Pulmonary artery endothelial cell (primary cell): ENCODE measurements around the gene RAC2. TPM values are rescaled to one million over a fixed set of nuclear protein-coding genes. Genes with fewer than 3 reads are reported as not detected.
"Not testable (repeated sequence)": the region's sequence is repeated elsewhere in the genome, so short reads cannot be mapped to it uniquely, and the experiment has no call there.

Source experiments
- DNase-seq: peaks from one replicate; pipeline ENCODE4 v3.0.0-alpha.2; 2011; ENCODE audit warnings: low read depth, low spot score
- total RNA-seq: library from RNA; depleted of rRNA; stranded (reverse); fragments of >200 nt; gene quantifications from 2 replicates; pipeline ENCODE4 v1.2.3, GENCODE V29; 2014

The RAC2 gene
- total RNA-seq, 1 donor from 2014 or later: 19.4 TPM

DNA sequence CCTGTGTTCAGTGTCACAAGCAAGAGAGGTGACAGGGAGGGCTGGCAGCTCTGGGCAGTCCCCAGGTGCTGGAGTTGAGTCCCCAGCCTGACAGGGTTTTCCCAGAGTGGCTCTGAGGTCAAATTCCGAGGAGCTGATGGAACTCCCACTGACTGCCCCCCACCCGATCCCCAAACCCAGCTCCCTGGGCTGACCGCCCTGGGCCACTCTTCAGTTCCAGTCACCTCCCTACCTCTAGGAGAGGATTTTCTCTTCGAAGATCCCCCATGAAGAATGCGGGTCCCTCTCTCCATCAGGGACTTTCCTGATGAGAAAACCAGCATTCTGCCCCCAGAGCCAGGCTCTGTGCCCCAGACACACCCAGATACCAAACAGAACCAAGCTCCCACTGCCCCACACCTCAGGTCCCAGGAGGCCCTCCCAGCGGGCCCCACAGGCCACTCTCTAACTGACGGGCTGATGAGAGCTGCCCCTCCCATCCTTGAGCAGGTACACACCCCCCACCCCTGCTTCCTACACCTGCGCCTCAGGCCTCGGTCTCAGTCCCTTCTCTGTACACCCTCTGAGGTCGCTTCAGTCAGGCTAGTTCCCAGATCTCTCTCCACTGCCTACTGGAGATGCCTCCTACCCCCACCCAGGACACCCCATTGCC lies 12.1 kb upstream of the RAC2 start:
- no peak for DNase-seq

DNA sequence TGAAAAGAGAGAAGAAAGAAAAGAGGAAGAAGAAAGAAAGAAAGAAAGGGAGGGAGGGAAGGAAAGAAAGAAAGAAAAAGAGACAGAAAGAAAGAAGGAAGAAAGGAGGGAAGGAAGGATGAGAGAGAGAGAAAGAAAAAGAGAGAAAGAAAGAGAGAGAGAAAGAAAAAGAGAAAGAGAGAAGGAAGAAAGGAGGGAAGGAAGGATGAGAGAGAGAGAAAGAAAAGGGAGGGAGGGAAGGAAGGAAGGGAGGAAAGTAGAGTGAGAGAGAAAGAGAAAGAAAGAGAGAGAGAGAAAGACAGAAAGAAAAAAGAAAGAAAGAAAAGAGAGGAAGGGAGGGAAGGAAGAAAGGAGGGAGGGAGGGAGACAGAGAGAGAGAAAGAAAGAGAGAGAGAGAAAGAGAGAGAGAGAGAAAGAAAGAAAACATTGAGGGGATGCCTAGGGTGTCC lies 11.5 kb upstream of the RAC2 start:
- no peak for DNase-seq

DNA sequence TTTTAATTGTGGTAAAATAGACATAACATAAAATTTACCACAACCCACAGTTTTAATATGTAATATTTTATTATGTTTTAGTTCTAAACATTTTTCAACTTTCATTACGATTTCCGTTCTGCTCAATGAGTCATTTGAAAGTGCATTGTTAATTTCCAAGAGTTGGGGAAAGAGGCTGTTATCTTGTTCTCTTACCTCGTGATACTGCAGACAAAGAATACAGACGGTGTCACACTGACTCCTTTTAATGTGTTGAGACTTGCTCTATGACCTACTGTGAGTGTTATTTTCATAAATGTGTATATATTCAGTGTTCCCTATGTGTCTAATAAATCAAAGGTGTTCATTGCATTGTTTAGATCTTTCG lies 10.8 kb upstream of the RAC2 start:
- DNase-seq: peak; percentile 77

DNA sequence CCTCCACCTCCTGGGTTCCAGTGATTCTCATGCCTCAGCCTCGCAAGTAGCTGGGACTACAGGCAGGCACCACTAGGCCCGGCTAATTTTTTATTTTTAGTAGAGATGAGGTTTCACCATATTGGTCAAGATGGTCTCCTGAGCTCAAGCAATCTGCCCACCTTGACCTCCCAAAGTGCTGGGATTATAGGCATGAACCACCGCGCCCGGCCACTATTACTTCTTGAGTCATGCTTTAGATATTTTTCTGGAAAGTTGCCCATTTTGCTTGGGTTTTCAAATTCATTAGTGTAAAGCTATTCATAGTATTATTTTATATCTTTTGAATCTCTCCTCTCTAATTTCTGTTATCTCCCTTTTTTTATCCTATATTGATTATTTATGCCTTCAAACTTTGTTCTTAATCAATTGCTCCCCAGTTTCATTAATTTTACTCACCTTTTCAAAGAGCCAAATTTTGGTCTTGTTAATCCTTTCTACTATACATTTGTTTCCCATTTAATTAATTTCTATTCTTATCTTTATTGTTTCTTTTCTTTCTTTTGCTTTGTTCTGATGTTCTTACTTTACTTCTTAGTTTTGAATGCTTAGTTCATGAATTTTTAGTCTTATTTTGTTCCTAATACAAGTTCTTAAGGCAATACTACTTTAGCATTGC lies 10.3 kb upstream of the RAC2 start:
- DNase-seq: peak; percentile 57

DNA sequence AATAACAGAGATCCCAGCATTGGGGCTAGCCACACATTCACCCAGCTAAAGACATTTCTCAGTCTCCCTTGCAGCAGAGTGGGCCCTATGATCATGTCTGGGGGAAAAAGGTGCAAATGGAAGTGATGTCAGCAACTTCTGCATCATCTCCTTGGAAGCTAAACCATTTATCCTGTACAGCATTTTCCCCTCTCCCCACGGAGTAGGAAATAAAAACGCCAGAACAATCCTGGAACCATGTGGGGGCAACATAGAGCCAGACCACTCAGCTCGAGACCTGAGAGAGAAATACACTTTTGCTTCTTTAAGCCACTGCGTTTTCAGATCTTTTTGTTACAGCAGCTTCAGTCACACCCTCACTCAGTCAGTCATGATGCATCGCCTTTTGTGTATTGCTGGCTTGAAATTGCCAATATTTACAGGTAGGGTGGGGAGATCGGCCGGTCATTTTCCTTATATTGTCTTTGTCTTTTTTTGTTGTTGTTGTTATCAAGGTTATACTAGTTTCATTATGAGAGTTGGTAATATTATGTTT lies 9.1 kb upstream of the RAC2 start:
- no peak for DNase-seq

DNA sequence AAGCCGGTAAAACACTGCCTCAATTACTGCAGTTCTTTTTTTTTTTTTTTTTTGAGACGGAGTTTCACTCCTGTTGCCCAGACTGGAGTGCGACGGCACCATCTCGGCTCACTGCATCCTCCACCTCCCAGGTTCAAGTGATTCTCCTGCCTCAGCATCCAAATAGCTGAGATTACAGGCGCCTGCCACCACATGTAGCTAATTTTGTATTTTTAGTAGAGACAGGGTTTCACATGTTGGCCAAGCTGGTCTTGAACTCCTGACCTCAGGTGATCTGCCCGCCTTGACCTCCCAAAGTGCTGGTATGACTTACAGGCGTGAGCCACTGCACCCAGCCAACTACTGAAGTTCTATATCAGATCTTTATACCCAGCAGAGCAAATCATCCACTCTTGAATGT lies 7.8 kb upstream of the RAC2 start:
- DNase-seq: not testable (repeated sequence)

DNA sequence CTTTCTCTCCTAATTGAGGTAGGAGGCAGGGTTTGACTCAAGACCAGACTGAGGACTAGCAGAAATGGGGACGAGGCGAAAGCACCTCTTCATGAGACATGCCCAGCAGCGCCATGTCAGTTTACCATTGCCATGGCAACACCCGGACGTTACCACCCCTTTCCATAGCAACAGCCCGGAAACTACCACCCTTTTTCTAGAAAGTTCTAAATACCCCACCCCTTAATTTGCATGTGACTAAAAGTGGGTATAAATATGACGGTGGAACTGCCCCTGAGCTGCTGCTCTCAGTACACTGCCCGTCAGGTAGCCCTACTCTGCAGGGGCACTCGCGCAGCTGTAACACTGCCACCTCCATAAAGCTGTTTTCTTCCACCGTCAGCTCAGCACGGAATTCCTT lies 5.9 kb upstream of the RAC2 start:
- DNase-seq: no peak

DNA sequence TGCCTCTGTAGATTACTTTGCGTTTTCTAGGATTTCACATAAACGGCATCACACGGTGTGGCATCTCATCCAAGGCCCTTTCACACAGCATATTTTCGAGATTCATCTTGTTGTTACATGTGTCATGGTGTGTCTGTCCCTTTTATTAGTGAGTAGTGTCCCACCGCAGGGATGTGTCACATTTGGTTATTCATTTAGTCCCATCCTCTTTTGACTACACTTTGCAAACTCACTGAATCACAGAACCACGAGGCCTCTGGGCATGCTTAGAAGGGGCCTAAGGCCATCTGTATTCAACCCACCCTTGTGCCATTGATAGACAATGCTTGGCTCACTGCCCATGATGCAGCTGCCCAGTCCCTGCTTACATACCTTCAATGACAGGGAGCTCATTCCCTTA lies 4.2 kb upstream of the RAC2 start:
- DNase-seq: no peak

DNA sequence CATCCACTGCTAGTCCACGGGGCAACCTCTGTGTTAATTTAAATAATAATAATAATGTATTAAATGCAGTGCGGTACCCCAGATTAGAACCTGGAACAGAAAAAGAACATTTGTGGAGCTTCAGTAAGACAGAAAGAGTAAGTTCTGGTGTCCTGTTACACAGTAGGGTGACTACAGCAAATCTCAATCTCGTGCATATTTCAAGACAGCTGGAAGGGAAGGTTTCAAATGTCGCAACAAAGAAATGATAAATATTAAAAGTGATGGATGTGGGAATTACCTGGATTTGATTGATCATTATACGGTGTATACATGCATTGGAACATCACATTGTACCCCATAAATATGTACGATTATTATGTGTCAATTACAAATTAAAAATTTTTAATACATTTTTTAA lies 1.7 kb upstream of the RAC2 start:
- no peak for DNase-seq

DNA sequence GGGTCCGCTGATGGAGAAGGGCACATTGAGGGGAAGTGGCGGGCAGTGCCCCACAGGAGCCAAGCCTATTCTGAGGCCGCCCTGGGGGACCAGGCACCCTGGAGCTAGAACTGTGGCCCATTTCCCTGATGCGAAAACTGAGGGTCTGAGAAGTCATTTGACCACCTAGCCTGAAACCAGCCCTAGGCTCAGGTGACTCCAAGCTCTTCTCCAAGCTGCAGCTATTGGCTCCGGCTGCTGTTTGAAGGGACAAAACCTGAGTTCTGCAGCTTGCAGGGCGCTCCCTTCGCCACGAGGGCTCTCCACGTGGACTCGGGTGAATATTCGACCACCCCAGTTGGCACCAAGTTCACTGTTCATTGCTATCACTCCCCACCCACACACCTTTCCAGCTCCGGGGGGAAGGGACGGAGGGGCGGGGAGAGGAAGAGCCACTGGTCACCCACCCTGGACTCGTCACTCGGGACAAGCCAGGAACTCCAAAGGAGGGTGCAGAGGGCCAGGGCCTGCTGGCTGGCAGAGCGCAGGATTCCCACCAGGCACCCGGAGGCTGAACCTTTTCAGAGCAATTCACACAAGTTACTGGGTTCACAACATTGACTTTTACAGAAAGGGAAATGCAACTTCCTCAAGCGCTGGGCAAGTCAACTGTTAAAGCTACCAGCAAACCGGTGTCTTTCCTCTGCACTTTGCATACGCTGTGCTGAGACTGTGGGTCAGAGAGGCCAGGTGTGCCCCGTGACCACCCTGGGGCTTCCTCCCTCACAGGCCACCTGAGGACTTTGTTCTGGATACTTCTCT lies 1.1 kb upstream of the RAC2 start:
- no peak for DNase-seq

DNA sequence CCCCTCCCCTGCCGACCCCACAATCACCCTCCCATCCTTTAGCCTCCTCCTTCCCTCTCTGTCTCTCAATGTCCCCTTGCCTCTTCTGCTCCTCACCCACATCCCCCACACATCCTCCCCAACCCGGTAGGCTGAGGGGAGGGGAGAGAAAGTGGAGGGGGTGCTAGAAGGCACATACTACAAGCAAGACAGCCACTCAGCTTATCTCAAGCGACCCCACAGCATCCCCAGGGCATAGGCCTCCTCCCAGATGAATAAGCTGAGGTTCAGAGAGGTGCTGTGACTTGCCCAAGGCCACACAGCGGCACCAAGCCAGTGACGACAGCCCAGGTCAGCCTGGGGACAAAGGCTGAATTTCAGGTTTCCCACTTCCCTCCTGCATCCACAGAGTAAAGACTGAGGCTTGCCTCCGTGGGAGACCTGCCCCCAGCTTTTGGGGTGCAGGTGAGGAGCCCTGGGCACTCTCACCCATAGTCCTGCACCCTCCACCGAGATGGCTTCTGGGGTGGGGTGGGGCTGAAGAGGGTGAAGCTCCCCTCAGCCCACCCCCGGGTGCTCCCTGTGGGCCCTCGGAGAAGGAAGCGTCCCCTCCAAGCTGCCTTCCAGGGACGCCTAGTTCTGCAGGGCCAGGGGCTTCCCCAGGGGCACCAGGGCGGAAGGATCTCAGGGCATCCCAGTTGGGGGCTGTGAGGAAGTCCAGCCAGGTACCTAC lies 511 bp downstream of the RAC2 start:
- no peak for DNase-seq

DNA sequence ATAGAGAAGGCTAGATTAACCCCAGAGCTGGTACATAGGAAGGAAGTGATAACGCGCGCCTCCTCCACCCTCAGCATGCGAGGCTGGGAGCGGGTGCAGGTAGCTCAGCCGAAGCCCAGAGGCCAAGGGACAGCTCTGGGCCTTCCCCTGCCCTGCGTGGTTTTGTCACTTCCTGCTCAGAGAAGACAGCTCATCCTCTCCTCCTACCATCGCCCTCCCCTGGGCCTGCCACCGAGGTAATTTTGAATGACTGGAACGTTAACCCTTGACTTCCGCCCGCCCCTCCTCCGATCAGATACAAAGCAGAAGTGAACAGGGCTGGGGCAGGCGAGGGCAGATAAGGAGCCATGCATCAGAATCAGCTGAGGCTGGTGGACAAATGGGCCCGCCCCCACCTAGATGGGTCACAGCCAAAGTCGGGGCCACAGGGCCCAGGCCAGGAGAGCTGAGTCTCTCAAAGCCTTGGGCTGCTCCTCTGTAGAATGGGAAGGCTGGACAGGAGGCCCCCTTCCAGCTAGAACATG lies 1.6 kb downstream of the RAC2 start:
- DNase-seq: no peak

DNA sequence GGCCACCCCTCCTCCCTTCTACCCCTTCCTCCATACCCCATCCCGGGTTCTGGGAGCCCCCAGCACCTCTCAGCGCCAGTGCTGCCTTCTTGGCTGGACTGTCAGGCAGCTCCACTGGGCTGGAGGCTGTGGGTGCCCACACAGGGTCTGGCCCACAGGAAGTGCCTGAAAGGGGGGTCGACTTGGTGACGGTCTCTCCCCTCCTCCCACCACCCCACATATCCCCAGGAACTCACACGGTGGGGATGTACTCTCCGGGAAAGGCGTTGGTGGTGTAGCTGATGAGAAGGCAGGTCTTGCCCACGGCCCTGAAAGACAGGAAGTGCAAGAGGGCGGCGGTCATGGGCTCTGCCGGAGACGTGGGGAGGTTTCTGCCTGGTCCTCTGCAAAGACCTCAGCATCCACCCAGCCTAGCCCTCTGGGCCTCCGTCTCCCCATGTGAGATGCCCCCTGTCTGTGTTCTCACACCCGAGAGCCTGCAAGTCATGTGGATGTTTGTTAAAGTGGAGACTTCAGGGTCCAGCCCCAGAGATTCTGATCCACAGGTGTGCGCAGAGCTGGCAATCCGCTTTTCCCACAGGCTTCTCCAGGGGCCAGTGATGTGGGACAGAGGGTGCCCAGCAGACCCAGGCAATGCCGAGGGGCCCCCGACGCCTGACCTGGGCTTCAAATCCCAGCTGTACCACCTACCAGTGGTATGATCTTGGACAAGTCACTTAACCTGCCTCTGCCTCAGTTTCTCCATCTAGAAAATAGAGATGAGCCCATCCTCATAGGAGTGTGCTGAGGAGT lies 2.5 kb downstream of the RAC2 start:
- no peak for DNase-seq

DNA sequence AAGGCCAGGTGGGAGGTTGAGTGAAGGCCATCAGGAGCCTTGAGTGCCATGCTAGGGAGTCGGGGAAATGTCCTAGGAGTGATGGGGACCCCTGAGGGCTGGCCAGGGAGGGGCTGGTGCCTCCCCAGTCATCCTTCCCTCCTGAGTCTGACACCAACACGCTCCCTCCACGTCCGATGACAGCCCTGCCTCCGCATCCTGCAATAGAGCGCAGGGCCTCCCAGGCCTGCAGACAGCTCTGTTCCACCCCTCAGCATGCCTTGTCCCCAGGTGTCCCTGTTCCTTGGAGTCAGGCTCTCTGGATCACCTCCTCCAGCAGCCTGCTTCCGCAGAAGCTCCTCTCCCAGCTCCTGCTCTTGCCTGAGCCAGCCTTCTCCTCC lies 3.1 kb downstream of the RAC2 start:
- no peak for DNase-seq

DNA sequence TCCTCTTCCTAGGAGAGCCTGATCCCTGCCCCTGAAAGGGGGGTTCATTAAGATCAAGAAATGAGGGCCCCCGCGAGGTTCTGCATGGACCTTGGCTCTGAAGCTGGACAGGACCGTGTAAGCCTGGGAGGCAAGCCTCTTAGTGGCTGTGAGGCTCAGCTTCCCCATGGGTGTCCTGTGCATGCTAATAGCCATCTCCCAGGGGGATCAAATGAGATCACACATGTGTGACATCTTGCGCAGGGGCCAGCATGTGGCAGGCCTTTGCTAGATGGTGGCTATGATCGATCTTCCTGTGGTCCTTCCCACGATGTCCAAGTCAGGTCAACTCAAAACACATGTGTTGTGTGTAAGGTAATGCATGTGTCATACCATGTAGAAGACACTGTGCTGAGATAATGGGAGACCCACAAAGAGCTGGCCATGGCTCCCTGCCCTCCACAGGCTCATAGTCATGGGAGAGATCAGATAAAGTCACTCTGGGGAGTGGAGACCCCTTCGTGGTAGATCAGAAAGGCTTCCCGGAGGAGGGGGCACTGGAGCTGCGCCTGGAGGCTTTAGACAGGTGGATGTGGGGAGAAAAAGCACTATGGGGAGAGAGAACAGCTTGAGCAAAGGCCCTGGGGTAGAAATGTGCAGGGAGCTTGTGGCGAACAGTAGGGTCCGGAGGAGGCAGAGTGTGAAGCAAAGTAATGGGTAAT lies 3.7 kb downstream of the RAC2 start:
- DNase-seq: no peak

DNA sequence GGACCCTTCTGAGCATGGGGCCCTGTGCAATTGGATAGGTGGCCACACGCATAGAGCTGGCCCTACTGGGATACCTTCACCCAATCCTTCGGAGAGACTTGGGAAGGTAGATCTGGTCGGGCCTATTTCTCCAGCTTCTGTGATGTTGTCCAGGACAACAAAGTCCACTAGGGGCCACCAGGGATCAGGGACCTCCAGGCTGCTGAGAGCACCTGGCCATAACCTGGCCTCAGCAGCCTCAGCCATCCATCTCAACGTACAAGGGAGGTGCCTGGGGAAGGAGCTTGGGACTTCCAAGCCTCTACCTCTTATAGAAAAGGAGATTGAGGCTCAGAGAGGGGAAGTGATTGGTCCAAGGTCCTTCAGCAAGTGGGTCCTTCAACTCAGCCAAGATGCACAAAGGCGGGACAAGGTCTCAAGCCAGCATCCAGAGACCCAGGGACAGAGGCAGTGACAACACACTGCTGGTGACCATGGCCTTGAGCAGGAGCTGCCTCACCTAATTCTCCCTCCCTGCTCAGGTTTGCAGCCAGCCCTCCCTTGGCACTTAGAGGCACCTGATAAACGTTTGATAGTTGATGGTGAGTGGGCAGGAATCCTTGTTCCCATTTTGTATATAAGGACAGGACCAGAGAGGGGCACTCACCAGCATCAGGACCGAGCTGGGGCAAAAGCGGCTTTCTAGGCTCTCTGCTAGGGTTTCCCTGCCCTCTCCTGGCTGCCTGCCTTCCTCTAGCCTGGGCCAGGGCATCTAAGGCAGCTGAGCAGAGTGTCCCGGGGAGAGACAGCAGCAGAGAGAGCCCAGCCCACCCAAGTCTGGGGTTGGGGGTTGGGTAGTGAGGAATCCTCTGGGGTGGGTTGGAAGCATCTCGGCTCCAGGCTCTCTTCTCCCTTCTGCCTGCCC lies 4.5 kb downstream of the RAC2 start:
- DNase-seq: no peak

DNA sequence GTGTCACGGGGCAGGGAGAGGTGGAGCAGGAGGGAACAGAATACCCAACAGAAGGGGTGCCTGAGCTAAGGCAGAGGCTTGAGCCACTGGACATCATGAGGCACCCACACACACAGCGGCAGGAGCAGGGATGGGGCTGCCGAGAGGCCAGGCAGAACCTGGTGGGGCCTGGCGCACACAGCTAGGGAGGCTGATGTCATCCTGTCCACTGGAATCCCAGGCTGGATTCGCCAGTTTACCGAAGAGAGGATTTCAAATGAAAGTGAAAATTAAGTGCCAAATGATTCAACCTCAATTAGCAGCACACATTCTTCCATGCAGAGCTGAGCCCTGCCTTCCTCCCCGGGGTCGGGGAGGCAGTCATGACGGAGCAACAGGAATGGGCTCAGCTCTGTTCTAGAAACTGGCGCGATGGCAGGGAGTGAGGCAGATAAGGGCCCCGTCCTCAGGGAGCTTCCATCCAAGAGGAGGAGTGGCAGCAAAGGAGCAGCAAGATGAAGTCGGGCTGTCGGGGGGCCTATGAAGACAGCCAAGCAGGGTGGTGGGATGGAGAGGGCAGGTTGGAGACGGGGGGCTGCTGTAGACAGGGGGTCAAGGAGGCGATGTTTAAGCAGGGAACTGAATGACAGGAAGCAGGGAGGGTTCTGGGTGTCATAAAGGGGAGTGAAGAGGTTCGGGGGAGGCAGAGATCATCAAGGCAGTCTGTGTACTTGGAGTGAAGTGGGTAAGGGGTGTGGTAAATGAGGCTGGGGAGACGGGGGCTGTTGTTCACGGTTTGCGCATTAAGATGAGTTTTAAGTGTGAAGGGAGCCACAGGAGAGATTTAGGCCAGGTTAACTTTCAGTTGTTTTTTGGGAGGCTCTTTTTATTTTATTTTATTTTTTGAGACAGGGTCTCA lies 6.4 kb downstream of the RAC2 start:
- no peak for DNase-seq
